GM21723 (cell line): ENCODE measurements around the gene SLC39A7.
A peak's percentile ranks its signal among the peaks of the same experiment; 100 is the strongest.

Source experiments
- ATAC-seq: cut with Tn5 transposase; IDR thresholded peaks from one replicate; pipeline ENCODE4 v1.9.1; 2021; ENCODE audit warnings: mild to moderate bottlenecking, moderate library complexity; ENCODE audit not compliant: unreplicated experiment

Gene SLC39A7

DNA sequence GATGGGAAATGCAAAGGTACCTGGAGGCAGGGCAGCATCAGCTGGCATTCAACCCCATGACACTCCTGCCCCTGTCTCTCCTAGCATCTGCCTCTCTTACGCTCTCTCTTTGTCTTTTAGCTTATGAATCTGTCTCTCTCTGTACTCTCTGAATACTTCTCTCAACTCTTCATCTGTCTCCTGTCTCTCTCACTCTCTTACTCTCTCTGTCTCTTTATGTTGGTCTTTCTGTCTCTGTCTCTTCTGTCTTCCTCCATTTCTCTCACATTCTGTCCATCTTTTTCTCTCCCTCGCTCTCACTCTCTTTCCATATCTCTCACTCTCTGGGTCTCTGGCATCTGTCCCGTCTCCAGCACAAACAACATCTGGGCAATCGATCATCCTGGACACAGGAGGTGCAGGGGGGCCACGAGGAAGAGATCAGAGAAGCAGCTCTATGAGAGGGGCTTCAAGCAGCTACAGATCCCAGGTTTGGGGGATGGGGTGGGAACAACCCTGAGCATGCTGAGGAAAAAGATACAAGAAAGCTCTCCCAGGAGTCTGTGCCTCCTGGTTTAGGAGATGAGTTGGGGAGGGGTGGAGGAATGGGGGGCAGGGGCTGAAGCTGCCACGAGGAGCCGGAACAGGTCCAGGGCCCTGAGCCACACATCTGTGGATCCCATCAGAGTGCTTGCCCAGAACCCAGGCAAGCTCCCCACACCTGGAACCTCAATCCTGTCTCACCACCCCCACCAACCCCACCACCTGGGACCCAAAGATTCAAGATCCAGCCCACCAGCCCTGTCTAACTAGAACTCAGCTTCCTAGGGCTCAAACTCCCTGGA is 10.8 kb upstream of the SLC39A7 start:
- no peak for ATAC-seq

DNA sequence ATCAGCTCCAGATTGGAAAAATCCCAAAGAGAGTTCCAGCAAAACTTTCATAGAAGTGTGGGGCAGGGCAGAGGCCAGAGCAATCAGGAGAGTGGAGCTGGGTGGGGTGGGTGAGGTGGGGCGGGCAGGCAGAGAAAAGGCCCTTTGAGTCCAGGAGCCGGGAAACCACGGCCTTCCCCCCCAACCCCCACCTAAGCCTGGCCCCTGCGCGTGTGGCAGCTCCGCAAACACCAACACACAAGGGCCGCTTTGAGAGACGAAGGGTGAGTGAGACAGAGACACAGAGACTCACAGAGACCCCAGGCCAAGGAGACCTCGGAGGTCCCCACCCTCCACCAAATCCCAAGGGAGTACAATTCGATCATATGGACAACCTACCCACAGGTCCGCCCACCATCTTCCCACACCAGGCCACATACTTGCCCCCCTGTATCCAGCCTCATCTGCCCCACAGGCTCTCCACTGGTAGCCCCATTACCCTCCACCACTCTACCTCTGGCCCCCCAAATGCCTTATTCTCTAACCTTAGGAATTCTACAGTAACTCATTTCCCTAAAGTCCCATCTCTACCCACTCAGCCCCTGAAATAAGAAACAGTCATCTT is 10.1 kb upstream of the SLC39A7 start:
- ATAC-seq: no peak

DNA sequence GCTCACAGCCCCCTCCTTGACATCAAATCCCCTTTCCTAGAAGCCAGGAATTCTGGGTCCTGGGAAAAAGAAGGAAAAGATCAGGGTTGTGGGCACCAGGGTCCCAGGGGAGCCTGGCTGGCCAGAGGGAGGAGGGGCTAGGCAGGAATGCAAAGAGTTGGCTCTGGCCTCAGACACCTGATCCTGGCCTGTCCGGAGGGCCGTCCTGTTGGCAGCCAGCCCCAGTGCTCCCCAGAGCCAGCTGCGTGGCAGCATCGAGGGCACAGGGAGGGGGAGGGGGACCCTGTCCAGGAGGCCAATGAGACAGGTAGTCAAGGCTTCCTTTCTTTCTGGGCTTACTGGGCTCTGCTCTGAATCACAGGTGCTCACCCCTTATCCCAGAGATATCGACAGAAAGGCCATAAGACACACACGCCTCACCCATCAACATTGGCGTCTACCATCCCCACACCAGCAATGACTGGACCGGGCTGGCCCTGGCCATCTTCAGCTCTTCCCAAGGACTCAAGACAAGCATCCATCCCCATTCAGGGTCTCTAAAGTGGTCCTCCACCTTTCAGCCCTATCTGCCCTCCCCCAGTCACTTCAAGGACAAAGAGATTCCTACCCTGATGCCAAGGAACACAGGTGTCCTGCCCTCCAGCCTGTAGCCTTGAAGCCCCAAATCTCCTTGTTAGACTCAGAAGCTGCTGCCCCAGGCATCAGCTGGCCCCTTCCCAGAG is 9.1 kb upstream of the SLC39A7 start:
- no peak for ATAC-seq

DNA sequence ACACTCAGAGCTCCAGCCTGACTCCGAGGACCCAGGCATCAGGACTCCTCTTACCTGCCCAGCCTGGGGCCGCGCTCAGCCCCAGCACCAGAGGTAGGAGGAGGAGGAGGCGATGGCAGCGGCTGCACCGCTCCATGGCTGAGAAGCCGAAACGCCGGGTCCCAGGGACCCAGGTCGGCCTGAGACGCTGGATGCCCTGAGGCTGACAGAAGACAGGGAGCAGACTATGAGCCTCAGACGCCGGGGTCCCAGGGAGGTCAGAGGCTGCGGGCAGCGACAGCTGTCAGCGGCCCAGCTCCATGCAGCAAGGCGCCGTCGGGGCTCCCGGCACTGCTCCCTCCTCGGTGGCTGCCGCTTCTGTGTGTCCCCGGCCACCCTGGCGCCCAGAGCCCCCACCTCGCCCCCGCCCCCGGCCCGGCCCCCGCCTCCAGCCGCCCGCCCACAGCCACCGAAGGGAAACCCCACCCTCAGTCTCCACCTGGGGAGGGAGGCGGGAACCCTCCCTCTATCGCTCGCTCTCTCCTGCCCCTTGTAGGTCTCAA is 8.5 kb upstream of the SLC39A7 start, which contains the start of gene COL11A2:
Gene COL11A2, minus strand, starts transcription at position 363 of the 542 bp plus-strand sequence. Its CDS starts 227 bp downstream, at position 136.
- no peak for ATAC-seq

GRCh38 chr6:33192671-33193602 is 7.7 kb upstream of the SLC39A7 start:
- ATAC-seq: no peak

- no peak for ATAC-seq
Measured at GRCh38 chr6:33193619-33194018, 7.0 kb upstream of the SLC39A7 start.

DNA sequence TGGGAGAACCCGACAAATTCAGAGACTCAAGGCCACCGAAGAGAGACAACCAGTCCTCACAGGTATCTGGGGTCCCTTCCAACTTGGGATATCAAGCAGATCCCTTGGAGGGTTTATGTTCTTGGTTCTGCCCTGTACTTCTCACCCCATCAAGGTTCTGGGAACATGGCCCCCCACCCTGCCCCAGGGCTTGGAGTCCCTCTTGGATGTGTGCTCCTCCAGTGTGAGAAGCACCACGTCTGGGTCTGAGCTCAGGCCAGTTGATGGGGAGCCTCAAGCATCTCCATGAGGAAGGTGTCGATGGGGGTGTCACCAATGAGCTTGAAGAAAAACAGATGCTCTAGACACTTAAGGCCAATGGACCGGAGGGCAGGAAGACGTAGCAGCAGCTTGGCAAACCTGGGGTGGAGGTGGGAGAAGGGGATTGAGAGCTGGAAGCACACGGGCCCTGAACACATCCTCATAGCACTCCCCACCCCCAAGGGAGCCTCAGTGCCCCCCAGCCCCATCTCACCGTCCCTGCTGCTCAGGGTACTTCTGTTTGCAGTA is 6.2 kb upstream of the SLC39A7 start:
- no peak for ATAC-seq

DNA sequence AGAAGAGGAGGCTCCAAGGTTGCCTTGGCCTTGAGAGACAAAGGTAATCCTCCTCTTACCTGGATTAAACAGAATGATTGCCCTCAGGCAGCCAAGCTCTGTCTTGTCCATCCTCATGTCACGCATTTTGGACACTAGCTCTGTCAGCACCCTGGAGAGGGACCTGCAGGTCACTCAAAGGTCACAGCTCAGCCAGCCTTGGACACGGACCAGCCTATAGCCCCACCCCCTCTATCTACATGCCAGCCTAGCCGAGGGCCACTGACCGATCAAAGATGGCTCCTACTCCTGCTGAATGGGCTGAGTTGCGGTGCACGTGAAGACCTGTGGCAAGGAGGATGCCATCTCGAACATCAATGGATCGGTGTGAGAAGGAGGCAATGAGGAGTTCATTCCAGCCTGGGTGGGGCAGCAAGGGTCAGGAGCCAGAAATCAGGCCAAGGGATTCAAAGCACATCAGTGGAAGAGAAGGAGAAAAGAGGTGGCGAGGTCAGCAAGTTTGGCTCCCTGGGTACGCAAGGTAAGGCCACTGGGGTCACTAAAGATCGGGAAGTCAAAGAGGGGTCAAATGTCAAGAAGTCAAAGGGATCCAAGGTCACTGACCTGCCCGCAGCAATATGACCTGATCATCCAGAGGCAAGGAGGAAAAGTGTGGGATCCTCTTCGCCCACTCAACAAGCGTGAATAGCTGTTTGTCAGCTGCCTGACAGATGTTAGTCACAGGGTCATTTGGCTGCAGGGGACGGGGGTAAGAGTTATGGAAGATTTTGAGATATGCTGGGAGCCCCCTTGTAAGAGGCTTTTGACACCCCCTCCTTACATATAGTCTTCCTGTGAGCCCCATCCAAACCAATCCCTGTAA is 5.1 kb upstream of the SLC39A7 start:
- ATAC-seq: no peak

GRCh38 chr6:33197431-33198048 is 3.1 kb upstream of the SLC39A7 start:
- no peak for ATAC-seq

DNA sequence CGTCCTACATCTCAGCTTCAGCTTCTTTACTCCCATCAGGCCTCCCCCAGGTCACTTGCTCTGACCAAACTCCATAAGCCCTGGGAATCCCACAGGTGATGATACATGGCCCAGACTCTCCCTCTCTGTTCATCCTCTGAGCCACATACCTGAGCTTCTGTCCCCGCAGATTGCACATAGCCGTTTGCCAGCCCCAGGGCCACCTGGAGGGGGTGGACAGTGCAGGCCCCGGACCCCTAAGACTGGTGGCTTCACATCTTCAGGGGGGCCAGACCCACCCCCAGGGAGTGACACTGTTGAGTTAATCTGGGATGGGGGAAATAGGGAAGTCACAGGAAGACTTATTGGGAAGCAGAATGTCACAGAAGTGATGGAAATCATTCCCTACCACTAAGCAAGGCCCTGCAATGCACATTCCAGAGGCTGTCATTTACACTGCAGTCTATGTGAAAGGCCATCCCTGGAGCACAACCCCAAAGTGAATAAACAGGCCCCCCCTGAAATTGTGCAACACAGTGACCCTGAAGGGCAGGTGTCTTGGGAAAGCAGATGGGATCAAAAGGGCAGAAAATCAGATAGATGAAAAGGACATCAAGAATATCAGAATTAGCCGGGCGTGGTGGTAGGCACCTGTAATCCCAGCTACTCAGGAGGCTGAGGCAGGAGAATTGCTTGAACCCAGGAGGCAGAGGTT is 2.4 kb upstream of the SLC39A7 start:
- no peak for ATAC-seq

DNA sequence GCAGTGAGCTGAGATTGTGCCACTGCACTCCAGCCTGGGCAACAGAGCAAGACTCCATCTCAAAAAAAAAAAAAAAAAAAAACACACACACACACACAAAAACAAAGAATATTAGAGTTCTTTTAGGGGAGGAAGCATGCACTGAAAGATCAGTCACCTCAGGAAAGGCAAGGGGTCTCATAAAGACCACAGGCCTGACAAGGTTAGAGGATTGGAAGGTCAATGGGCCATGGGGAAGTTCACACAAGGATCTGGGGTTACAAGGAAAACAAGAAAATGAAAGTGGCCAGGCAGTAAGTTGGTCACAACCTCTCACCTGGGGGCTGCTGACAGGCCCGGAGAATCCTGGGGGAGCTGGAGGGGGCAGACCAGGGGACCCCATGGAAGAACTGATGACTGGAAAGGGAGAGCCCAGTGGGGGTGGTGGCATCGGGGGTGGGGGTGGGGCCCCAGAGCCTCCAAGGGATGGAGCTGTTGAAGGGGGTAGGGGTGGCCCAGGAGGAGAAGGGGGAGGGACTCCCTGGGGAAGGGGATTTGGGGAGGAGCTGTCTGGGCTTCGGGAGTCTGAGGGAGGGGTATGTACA is 1.7 kb upstream of the SLC39A7 start:
- ATAC-seq: no peak

- peak; percentile 29 for ATAC-seq
Measured at GRCh38 chr6:33199687-33200218, 914 bp upstream of the SLC39A7 start.

GRCh38 chr6:33201147-33201545 is 479 bp downstream of the SLC39A7 start:
- no peak for ATAC-seq

DNA sequence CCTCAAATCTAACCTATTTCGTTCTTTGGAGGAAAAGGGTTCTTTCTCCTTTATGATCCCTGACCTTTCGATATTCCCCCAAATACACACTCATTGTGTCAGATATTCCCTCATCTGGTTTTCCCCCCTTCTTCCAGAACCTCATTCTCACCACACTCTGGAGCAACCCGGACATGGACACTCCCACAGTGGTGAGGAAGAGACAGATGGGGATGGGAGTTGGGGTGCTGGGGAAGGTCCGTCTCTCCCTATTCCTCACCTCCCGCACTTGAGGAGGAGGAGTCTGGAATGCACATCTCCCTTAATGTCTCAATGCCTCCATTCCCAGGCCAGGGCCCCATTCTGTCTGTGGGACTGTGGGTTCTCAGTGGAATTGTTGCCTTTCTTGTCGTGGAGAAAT is 1.3 kb downstream of the SLC39A7 start:
- no peak for ATAC-seq

DNA sequence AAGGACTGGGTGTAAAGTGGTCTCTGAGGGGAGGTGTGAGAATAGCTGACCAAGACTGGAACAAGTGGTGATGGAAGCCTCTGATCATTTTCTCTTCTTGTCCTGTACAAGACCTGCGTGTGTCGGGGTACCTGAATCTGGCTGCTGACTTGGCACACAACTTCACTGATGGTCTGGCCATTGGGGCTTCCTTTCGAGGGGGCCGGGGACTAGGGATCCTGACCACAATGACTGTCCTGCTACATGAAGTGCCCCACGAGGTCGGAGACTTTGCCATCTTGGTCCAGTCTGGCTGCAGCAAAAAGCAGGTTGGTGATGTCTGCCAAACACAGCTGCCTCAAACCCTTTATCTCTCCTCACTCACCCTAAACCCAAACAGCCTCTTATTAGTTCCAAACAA is 2.1 kb downstream of the SLC39A7 start:
- ATAC-seq: no peak

- no peak for ATAC-seq
Measured at GRCh38 chr6:33203443-33204164, 2.9 kb downstream of the SLC39A7 start.

DNA sequence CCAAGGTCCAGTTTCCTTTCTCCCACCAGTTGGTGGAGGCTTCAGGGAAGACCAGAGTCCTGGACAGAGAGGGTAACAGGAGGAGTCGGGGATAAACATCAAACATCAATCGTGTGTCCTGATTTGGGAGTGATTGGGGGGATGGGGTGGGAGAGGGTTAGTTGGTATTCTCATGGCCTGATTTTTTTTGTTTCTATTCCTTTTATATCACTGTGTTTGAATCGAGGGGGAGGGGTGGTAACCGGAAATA is 3.4 kb downstream of the SLC39A7 start:
- no peak for ATAC-seq
